NOMO-1 treated with DMSO at 0.1 percent for 48 hours (cell line): ENCODE results near the gene SMOC1.

Source experiments
- DNase-seq: peaks from one replicate; lab custom pipeline; 2025; ENCODE audit not compliant: unreplicated experiment; lab: John Stamatoyannopoulos, UW

Gene SMOC1

DNA sequence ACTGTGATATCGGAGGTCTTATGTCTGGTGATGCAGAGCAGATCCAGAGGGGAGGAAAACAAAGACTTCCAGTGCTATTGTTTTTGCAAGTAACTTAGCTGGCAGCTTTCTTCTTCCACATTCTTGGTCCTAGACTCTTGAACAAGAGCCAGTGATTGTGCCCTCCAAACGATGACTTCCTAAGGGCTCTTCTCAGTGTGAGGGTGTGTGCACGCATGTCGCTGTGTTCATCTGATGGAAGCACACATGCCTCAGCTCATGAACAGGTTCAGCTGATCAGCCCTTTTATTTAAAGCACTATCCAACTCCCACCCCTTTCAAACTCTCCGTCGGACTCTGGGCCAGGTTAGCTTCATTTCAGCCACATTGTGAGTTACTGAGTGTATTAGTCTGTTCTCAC is 59.5 kb downstream of the SMOC1 start:
- no peak for DNase-seq

- DNase-seq, result no peak
Observed at GRCh38 chr14:69941768-69942742, 62.8 kb downstream of the SMOC1 start.

DNA sequence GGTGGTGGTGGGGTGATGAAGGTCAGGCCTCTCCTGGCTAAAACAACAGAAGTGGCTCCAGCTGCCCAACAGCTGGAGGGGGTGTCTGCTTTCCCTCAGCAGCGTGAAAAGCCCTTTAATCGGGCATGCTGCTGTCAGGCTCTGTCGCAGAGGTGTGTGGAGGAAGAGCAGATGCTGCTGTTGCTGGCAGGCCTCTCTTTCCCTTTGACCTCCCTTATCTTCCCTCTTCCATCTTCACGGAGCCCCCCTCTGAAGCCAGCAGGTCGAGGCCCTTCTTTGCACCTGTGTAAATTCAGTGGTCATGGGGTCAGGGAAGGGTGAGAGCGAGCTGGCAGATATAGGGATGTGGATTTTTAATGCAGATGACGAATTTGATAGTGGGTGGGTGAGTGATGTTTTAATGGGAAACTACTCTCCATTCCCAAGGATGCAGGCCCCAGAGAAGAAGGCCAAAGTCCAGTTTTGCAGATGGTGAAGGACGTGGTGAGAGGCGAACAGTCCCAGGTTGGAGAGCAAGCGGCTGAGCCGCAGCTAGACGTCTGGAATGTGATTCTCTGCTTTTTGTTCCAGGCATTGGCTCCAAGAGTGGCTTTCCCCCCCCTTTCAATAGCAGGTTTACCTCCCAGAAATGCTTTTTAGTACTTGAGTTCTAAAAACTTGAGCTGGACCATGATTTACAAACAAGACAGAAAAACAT is 64.0 kb downstream of the SMOC1 start:
- no peak for DNase-seq

DNA sequence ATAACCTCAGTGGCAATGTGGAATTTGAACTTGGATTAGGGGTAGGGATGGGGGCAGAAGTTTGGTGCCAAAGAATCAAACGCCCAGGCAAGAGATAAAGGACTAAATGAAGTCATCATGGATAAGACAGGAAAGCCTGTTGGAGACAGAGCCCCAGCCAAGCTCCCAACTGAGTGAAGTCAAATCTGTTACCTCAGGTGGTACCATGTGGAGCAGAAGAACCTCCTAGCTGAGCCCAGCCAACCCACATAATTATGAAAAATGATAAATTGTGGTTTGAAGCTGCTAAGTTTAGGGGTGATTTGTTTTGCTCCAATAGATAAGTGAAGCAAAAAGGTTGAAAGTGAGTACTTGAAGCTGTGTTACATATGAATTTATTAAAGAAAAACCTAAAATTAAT is 66.1 kb downstream of the SMOC1 start:
- DNase-seq, result no peak

GRCh38 chr14:69945912-69946311 is 66.7 kb downstream of the SMOC1 start:
- no peak for DNase-seq

GRCh38 chr14:69948351-69948750 is 69.1 kb downstream of the SMOC1 start:
- DNase-seq, result no peak

GRCh38 chr14:69951263-69951662 is 72.0 kb downstream of the SMOC1 start:
- DNase-seq, result no peak

DNA sequence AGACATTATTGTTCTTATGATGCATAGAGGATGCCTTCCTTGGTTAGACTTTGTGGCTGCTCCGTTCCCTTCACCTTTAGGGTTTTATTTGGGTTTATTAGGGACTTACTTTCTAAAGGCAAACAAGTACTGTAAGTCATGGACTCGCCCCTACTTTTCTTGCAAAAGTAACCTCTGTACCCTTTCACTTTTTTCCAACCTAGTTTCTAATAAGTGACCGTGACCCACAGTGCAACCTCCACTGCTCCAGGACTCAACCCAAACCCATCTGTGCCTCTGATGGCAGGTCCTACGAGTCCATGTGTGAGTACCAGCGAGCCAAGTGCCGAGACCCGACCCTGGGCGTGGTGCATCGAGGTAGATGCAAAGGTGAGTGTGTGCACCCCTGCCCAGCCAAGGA is 72.7 kb downstream of the SMOC1 start:
- DNase-seq, result no peak

DNA sequence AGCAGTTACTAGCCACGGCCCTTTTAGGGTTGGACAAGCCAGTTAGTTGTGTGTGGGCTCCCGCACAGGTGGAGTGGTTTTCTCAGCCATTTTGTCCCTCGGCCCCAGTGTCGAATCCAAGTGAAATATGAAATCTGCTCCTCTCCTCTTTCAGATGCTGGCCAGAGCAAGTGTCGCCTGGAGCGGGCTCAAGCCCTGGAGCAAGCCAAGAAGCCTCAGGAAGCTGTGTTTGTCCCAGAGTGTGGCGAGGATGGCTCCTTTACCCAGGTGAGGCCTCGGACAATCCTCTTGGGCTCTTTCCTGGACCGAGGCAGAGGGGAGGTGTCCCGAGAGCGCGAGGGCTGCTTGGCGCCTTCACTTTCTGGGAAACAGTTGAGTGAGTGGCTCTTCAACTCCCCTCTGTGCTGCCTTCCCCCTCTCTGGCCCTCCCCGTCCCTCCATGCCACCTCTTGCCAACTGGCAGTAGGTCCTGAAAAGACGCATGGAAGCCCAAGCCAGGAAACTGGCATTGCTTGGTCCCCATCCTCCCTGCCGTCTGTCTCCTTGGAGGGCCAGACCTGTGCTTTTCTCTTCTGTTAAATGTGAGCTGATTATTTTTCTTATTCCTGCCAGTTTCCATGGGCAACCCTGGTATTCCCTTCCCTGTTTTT is 74.2 kb downstream of the SMOC1 start:
- DNase-seq, result no peak

GRCh38 chr14:69955855-69956845 is 76.9 kb downstream of the SMOC1 start:
- no peak for DNase-seq

DNA sequence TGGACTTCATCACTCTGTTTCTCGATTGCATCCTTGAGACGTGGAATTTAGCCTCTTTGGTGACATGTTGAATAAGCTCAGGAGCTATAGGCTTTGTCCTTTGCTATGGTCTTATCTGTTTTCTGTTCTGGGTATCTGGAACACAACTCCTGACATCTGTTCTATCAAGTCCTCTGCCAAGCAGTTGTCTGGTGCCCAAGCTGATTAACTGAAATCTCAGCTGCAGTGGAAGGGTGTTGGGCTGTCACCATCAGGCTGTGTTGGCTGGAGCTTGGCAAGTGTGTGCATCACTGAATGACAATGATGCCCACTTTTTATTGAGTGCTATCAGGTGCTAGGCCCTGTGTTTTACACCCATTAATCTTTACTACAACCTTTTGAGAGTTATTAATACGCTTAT is 77.8 kb downstream of the SMOC1 start:
- DNase-seq, result no peak

- DNase-seq, result no peak
Observed at GRCh38 chr14:69957986-69958385, 78.8 kb downstream of the SMOC1 start.

GRCh38 chr14:69959136-69959535 is 79.9 kb downstream of the SMOC1 start:
- no peak for DNase-seq

GRCh38 chr14:69960296-69960695 is 81.1 kb downstream of the SMOC1 start:
- no peak for DNase-seq

DNA sequence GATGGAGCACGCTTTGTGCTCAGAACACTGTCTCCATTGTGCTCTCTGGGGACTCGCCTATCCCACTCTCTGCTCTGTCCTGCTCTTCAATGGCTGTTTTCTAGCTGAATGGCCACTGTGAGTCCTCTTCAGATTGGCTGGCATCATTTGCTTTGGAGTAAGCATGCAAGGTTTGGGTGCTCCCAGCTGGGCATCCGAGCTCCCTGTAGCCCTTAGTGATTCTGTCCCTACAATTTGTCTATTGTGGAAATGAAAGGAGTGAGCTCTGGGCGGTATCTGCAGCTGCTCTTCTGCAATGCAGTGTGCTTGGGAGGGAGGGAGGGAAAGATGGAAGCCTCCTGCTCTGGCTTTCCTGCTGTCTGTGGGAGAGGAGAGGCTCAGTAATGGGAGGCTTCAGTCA is 84.8 kb downstream of the SMOC1 start:
- DNase-seq, result no peak

GRCh38 chr14:69964841-69965240 is 85.6 kb downstream of the SMOC1 start:
- no peak for DNase-seq

- no peak for DNase-seq
Observed at GRCh38 chr14:69968132-69968531, 88.9 kb downstream of the SMOC1 start.

- no peak for DNase-seq
Observed at GRCh38 chr14:69968681-69969080, 89.5 kb downstream of the SMOC1 start.

- DNase-seq, result no peak
Observed at GRCh38 chr14:69972755-69973154, 93.5 kb downstream of the SMOC1 start.

- DNase-seq, result no peak
Observed at GRCh38 chr14:69973846-69974245, 94.6 kb downstream of the SMOC1 start.

DNA sequence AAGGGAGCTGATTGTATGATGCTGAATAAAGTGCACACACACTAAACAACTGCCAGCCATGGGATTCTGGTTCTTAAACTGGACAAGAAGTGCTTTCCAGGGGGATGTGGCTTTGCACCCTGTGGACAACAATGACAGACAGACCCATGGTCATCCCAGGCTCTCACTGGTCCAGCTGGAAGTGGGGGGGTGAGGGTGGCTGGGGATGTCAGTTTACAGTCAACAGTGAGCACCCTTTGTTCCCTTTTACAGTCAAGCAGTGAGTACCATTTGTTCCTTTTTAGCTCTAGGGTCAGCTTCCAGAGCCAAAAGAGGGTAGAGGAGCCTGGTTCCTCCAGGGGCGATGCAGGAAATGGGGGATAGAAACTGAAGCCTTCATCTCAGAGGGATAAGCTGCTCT is 100.7 kb downstream of the SMOC1 start:
- DNase-seq, result no peak
